HCT116 (cell line): Measurements from ENCODE around the gene LYPD3. TPM values are rescaled to one million over a fixed set of nuclear protein-coding genes. Genes with fewer than 3 reads are reported as not detected.

Experiments
- ATF3 ChIP-seq: IDR thresholded peaks from 2 replicates; pipeline ENCODE4 v1.6.1; 2012
- CTCF ChIP-seq, 3 experiments: fragments of 200-600 bp in 1 of 3; sonication (generic) in 1 of 3; IDR thresholded peaks in 2 of 3; conservative IDR thresholded peaks in 1 of 3; 2 replicates each; pipeline ENCODE4 v1.5.1; 2012 to 2017; ENCODE audit warnings: low read depth in 2 of 3, low read length in 2 of 3, antibody characterized with exemption in 1 of 3, borderline replicate concordance in 1 of 3, control low read depth in 1 of 3, mild to moderate bottlenecking in 1 of 3, mixed read lengths in 1 of 3, mixed run types in 1 of 3, moderate library complexity in 1 of 3; ENCODE audit not compliant: insufficient read depth in 1 of 3
- EZH2 ChIP-seq: fragments of 200-600 bp; sonication (generic); IDR thresholded peaks from 2 replicates; pipeline ENCODE4 v1.6.1; 2017; ENCODE audit warnings: antibody characterized with exemption, mixed run types
- EZH2phosphoT487 ChIP-seq: fragments of 200-600 bp; IDR thresholded peaks from 2 replicates; pipeline ENCODE4 v1.6.1; 2018; ENCODE audit warnings: antibody characterized with exemption, borderline replicate concordance
- FOSL1 ChIP-seq: IDR thresholded peaks from 2 replicates; pipeline ENCODE4 v1.6.1; 2012; ENCODE audit warnings: low read depth
- POLR2A ChIP-seq: IDR thresholded peaks from 2 replicates; pipeline ENCODE4 v1.7.0; 2011; ENCODE audit warnings: borderline replicate concordance; ENCODE audit not compliant: insufficient read depth, insufficient read length; ENCODE audit errors: extremely low read depth
- POLR2AphosphoS5 ChIP-seq: IDR thresholded peaks from 2 replicates; pipeline ENCODE4 v1.6.1; 2011; ENCODE audit warnings: mild to moderate bottlenecking, low read depth, low read length, moderate library complexity
- REST ChIP-seq: IDR thresholded peaks from 2 replicates; pipeline ENCODE4 v1.6.1; 2012; ENCODE audit warnings: low read depth
- ZBTB33 ChIP-seq: IDR thresholded peaks from 2 replicates; pipeline ENCODE4 v1.6.1; 2011; ENCODE audit warnings: mild to moderate bottlenecking, low read length, moderate library complexity; ENCODE audit not compliant: insufficient replicate concordance; ENCODE audit errors: extremely low read depth
- ZNF274 ChIP-seq: fragments of 200-500 bp; sonication (Bioruptor generic); IDR thresholded peaks from 2 replicates; pipeline ENCODE4 v1.6.1; 2014; ENCODE audit warnings: mild to moderate bottlenecking, low read depth, low read length, inconsistent platforms
- total RNA-seq: library from RNA; stranded (reverse); gene quantifications from one replicate; pipeline ENCODE4 v1.2.1, GENCODE V29; 2021; ENCODE audit not compliant: unreplicated experiment

LYPD3 gene
- total RNA-seq, 1 experiment from 2014 or later, result 3.6 TPM

GRCh38 chr19:43503501-43504425 lies 38.4 kb upstream of the LYPD3 start (continued):
- TF ChIP-seq REST (no peak), ZNF274 (no peak), POLR2AphosphoS5 (peak; percentile 72), EZH2 (no peak), EZH2phosphoT487 (no peak), ZBTB33 (no peak), POLR2A (peak; percentile 43), CTCF (IDR thresholded peaks at IDR 0.05 in 2 of 3, conservative IDR thresholded peaks at IDR 0.05 in 1 of 3; ENCODE audit: borderline replicate concordance in 1 of 3, insufficient read depth in 1 of 3, low read depth in 2 of 3, low read length in 2 of 3) (0 out of 6 replicates have a peak, but pooled peaks of 1 of the 3 experiments have one; percentile 7), FOSL1 (no peak), ATF3 (no peak)
